Measurements from ENCODE around the gene MTFR1L.

DNA sequence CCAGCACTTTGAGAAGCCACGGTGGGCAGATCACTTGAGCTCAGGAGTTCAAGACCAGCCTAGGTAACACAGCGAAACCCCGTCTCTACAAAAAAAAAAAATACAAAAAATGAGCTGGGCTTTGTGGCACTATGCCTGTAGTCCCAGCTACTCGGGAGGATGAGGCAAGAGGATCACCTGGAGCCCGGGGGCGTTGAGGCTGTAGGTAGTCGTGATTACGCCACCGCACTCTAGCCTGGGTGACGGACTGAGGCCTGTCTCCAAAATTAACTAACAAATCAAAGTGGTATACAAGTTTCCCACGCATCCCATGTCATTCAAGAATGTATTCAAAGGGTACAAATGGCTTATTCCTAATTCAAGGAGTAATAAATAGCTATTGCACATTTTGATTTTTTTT is 37.1 kb downstream of the MTFR1L start:
- TF ChIP-seq, protein P1, sequence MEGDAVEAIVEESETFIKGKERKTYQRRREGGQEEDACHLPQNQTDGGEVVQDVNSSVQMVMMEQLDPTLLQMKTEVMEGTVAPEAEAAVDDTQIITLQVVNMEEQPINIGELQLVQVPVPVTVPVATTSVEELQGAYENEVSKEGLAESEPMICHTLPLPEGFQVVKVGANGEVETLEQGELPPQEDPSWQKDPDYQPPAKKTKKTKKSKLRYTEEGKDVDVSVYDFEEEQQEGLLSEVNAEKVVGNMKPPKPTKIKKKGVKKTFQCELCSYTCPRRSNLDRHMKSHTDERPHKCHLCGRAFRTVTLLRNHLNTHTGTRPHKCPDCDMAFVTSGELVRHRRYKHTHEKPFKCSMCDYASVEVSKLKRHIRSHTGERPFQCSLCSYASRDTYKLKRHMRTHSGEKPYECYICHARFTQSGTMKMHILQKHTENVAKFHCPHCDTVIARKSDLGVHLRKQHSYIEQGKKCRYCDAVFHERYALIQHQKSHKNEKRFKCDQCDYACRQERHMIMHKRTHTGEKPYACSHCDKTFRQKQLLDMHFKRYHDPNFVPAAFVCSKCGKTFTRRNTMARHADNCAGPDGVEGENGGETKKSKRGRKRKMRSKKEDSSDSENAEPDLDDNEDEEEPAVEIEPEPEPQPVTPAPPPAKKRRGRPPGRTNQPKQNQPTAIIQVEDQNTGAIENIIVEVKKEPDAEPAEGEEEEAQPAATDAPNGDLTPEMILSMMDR (IDR thresholded peaks at IDR 0.05): no peak
- TF ChIP-seq POLR2A (IDR thresholded peaks at IDR 0.05): no peak
- no peak for TF ChIP-seq POLR2AphosphoS5 (IDR thresholded peaks at IDR 0.05)
- TF ChIP-seq EP300 (IDR thresholded peaks at IDR 0.05): no peak

All from stomach (tissue), 4 donors.